Osteoblast (primary cell): ENCODE results near the gene ACAA1. TPM values are rescaled to one million over a fixed set of nuclear protein-coding genes. Genes with fewer than 3 reads are reported as not detected.
A peak's percentile ranks its signal among the peaks of the same experiment; 100 is the strongest.

Experiments used
- DNase-seq: peaks from one replicate; pipeline ENCODE4 v3.0.0; 2011; ENCODE audit warnings: low spot score, mixed read lengths; ENCODE audit not compliant: insufficient read length; ENCODE audit errors: missing footprints
- H2AFZ ChIP-seq: 2 replicates; pipeline ENCODE4 v1.6.0; 2011; ENCODE audit warnings: mild to moderate bottlenecking, low read length
- H3K27ac ChIP-seq: 2 replicates; pipeline ENCODE4 v1.5.1; 2011; ENCODE audit warnings: mild to moderate bottlenecking, low read depth, low read length, moderate library complexity
- H3K27me3 ChIP-seq: 2 replicates; pipeline ENCODE4 v1.6.0; 2012; ENCODE audit warnings: mild to moderate bottlenecking, control low read depth, inconsistent platforms, low read length, moderate library complexity; ENCODE audit not compliant: insufficient read depth
- H3K36me3 ChIP-seq: 2 replicates; pipeline ENCODE4 v1.5.1; 2011; ENCODE audit warnings: mild to moderate bottlenecking, low read length, control low read depth, moderate library complexity; ENCODE audit not compliant: insufficient read depth
- H3K4me1 ChIP-seq: 2 replicates; pipeline ENCODE4 v1.5.1; 2011; ENCODE audit warnings: mild to moderate bottlenecking, low read length, control low read depth, moderate library complexity; ENCODE audit not compliant: insufficient read depth
- H3K4me2 ChIP-seq: 2 replicates; pipeline ENCODE4 v1.6.0; 2011; ENCODE audit warnings: mild to moderate bottlenecking, low read length; ENCODE audit not compliant: insufficient read depth
- H3K4me3 ChIP-seq: fragments of 200-600 bp; sonication (generic); 3 replicates; pipeline ENCODE4 v1.5.1; 2012; ENCODE audit warnings: mild to moderate bottlenecking, low read length, inconsistent platforms; ENCODE audit not compliant: insufficient read depth
- H3K79me2 ChIP-seq: 2 replicates; pipeline ENCODE4 v1.6.0; 2012; ENCODE audit warnings: mild to moderate bottlenecking, low read length, control low read depth, inconsistent platforms; ENCODE audit not compliant: insufficient read depth
- H3K9me3 ChIP-seq: 2 replicates; pipeline ENCODE4 v1.5.1; 2011; ENCODE audit warnings: low read depth, low read length, control low read depth
- H4K20me1 ChIP-seq: 2 replicates; pipeline ENCODE4 v1.6.0; 2012; ENCODE audit warnings: mild to moderate bottlenecking, low read length, control low read depth; ENCODE audit not compliant: insufficient read depth
- total RNA-seq: library from RNA; depleted of rRNA; stranded (reverse); fragments of >200 nt; gene quantifications from 2 replicates; pipeline ENCODE4 v1.2.3, GENCODE V29; 2012
- TF ChIP-seq, protein P1 (sequence below): IDR thresholded peaks from 2 replicates; pipeline ENCODE4 v1.5.1; 2011; ENCODE audit warnings: mild to moderate bottlenecking, low read depth, low read length, moderate library complexity; ENCODE audit errors: extremely low read depth

The ACAA1 gene
- total RNA-seq, 1 donor: 17.4 TPM

DNA sequence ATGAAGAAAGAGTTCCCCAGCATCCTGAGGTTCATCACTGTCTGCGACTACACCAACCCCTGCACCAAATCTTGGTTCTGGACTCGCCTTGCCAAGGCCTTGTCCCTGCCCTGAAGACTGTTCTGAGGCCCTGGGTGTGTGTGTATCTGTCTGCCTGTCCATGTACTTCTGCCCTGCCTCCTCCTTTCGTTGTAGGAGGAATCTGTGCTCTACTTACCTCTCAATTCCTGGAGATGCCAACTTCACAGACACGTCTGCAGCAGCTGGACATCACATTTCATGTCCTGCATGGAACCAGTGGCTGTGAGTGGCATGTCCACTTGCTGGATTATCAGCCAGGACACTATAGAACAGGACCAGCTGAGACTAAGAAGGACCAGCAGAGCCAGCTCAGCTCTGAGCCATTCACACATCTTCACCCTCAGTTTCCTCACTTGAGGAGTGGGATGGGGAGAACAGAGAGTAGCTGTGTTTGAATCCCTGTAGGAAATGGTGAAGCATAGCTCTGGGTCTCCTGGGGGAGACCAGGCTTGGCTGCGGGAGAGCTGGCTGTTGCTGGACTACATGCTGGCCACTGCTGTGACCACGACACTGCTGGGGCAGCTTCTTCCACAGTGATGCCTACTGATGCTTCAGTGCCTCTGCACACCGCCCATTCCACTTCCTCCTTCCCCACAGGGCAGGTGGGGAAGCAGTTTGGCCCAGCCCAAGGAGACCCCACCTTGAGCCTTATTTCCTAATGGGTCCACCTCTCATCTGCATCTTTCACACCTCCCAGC is 4.4 kb upstream of the ACAA1 start:
- H3K4me3 ChIP-seq: no peak overlapping the region
- peaks cover 22% of the 10 kb centered on the region for H3K4me1 ChIP-seq
- peaks cover 27% of the 10 kb centered on the region for H3K79me2 ChIP-seq
- no peak overlapping the region for H2AFZ ChIP-seq
- TF ChIP-seq, protein P1, sequence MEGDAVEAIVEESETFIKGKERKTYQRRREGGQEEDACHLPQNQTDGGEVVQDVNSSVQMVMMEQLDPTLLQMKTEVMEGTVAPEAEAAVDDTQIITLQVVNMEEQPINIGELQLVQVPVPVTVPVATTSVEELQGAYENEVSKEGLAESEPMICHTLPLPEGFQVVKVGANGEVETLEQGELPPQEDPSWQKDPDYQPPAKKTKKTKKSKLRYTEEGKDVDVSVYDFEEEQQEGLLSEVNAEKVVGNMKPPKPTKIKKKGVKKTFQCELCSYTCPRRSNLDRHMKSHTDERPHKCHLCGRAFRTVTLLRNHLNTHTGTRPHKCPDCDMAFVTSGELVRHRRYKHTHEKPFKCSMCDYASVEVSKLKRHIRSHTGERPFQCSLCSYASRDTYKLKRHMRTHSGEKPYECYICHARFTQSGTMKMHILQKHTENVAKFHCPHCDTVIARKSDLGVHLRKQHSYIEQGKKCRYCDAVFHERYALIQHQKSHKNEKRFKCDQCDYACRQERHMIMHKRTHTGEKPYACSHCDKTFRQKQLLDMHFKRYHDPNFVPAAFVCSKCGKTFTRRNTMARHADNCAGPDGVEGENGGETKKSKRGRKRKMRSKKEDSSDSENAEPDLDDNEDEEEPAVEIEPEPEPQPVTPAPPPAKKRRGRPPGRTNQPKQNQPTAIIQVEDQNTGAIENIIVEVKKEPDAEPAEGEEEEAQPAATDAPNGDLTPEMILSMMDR: no peak
- H3K4me2 ChIP-seq: no peak overlapping the region
- DNase-seq: no peak
- no peaks in the 10 kb centered on the region for H3K27me3 ChIP-seq
- no peaks in the 10 kb centered on the region for H3K9me3 ChIP-seq
- no peak overlapping the region for H3K27ac ChIP-seq
- H3K36me3 ChIP-seq: peaks cover 13% of the 10 kb centered on the region
- peaks cover 4% of the 10 kb centered on the region for H4K20me1 ChIP-seq

DNA sequence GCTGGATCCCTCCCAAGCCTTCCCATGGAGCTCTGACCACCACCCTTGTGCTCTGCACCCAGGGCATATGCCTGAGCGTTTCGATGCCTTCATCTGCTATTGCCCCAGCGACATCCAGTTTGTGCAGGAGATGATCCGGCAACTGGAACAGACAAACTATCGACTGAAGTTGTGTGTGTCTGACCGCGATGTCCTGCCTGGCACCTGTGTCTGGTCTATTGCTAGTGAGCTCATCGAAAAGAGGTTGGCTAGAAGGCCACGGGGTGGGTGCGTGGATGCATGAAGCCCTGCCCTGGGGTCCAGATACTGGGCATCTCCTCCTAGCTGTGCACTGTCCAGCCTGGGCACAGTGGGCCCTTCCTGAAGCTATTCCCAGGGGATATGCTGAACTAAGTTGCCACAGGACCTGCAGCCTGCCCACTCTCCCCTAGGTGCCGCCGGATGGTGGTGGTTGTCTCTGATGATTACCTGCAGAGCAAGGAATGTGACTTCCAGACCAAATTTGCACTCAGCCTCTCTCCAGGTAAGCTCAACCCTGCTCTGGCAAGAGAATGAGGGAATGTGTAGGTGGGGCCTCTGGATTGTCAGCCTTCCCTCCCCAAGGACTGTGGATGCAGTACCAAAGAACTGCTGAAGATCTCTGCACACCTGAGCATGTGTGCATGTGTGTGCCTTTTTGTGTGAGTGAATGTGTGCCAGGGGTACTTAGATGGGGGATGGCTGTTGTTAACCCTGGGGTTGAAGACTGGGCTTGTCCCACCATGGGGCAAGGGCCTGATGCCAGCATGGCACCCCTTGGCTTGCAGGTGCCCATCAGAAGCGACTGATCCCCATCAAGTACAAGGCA is 3.6 kb upstream of the ACAA1 start:
- Histone ChIP-seq H3K4me2 (no peak overlapping the region), H3K4me3 (no peak overlapping the region)
- no peak for DNase-seq

DNA sequence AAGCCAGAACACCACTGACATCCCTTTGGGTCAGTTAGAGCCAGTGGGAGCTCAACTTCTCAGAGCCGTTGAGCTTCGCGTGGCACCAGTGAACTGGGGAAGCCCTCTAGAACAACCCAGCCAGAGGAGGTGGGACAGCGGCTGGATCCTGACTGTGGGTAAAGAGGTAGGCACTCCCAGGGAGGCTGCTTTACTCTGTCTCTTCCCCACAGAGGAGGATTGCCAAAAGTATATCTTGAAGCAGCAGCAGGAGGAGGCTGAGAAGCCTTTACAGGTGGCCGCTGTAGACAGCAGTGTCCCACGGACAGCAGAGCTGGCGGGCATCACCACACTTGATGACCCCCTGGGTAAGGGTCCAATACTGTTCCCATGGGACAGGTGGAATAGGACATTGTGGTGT is 2.7 kb upstream of the ACAA1 start:
- Histone ChIP-seq H3K27me3 (no peaks in the 10 kb centered on the region), H3K36me3 (peaks cover 13% of the 10 kb centered on the region), H3K9me3 (no peaks in the 10 kb centered on the region), H3K27ac (no peak overlapping the region), H2AFZ (no peak overlapping the region), H3K4me2 (peak overlapping the region; percentile 96), H3K4me1 (peaks cover 27% of the 10 kb centered on the region), H3K4me3 (peak overlapping the region; percentile 99), H4K20me1 (peaks cover 10% of the 10 kb centered on the region), H3K79me2 (peaks cover 44% of the 10 kb centered on the region)
- no peak for DNase-seq
- TF ChIP-seq, protein P1: no peak

More for the DNA sequence above, 3.6 kb upstream of the ACAA1 start:
- Histone ChIP-seq H3K27ac (no peak overlapping the region), H3K27me3 (no peaks in the 10 kb centered on the region), H3K36me3 (peaks cover 13% of the 10 kb centered on the region), H3K79me2 (peaks cover 35% of the 10 kb centered on the region), H4K20me1 (peaks cover 10% of the 10 kb centered on the region), H3K4me1 (peaks cover 26% of the 10 kb centered on the region), H3K9me3 (no peaks in the 10 kb centered on the region), H2AFZ (no peak overlapping the region)
- TF ChIP-seq, protein P1: no peak

DNA sequence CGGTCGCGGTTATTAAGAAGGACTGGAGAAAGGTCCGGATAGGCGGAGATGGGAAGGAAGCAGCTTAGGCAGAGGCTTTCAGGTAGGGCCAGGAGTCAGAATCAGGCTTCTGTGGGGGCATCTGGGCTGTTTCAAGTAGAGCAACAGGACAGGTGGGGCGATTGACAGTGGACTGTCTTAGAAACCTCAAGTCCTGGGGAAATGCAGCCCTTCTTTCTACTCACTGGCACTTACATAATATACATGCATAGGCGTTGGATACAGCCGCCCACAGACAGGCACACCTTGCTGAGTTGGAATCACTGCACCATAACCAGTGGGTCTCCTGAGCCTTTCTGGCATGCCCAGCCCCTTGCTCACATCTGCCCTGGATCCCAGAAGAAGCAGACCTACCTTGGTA is 2.3 kb upstream of the ACAA1 start:
- Histone ChIP-seq H3K4me1 (peaks cover 27% of the 10 kb centered on the region), H3K9me3 (no peaks in the 10 kb centered on the region), H3K4me3 (peak overlapping the region; percentile 99), H3K27ac (peak overlapping the region; percentile 87), H4K20me1 (peaks cover 10% of the 10 kb centered on the region), H3K27me3 (no peaks in the 10 kb centered on the region), H3K4me2 (peak overlapping the region; percentile 96), H2AFZ (peak overlapping the region; percentile 93), H3K36me3 (peaks cover 18% of the 10 kb centered on the region), H3K79me2 (peaks cover 45% of the 10 kb centered on the region)
- TF ChIP-seq, protein P1: no peak
- DNase-seq: no peak
